CD4-positive, alpha-beta T cell (primary cell): ENCODE data around the gene ZNF576. TPM values are rescaled to one million over a fixed set of nuclear protein-coding genes. Genes with fewer than 3 reads are reported as not detected.

Experiments
- ATAC-seq: fragments of 200-7000 bp; cut with Tn5 transposase; one replicate; pipeline ENCODE4 v1.10.0; 2022; ENCODE audit warnings: mild to moderate bottlenecking; ENCODE audit not compliant: poor library complexity
- CTCF ChIA-PET: fragments of 350-600 bp; sonication (Branson Sonifier 250); formaldehyde crosslinking; loops from one replicate; lab custom pipeline; 2021; ENCODE audit warnings: antibody characterized with exemption, inconsistent platforms; lab: Charles Lee
- POLR2A ChIA-PET: fragments of 350-600 bp; sonication (Branson Sonifier 250); formaldehyde crosslinking; loops from one replicate; lab custom pipeline; 2021; ENCODE audit warnings: antibody characterized with exemption, inconsistent platforms; lab: Charles Lee
- DNase-seq, 14 experiments: peaks; one replicate each; pipeline ENCODE4 v3.0.0-alpha.2; 2013 to 2020; ENCODE audit warnings: mixed read lengths in 2 of 14
- H3K27ac ChIP-seq, 2 donors: one replicate each; pipeline versions ENCODE4 v1.5.1 to v1.7.0; 2013; ENCODE audit warnings: low read length in 2 of 2, low read depth in 1 of 2, mild to moderate bottlenecking in 1 of 2
- H3K27me3 ChIP-seq, 2 experiments: 1 replicate in 1 of 2; 2 replicates in 1 of 2; pipeline versions ENCODE4 v1.6.1 to v1.7.0; 2013; ENCODE audit warnings: low read length in 2 of 2, control low read depth in 1 of 2, mild to moderate bottlenecking in 1 of 2, moderate library complexity in 1 of 2; ENCODE audit not compliant: insufficient read depth in 2 of 2, control insufficient read depth in 1 of 2
- H3K36me3 ChIP-seq: one replicate; pipeline ENCODE4 v1.6.1; 2013; ENCODE audit warnings: low read length, control low read depth; ENCODE audit not compliant: insufficient read depth
- H3K4me1 ChIP-seq: one replicate; pipeline ENCODE4 v1.6.1; 2013; ENCODE audit warnings: low read length, control low read depth; ENCODE audit not compliant: insufficient read depth
- H3K4me3 ChIP-seq: one replicate; pipeline ENCODE4 v1.5.1; 2013; ENCODE audit warnings: mild to moderate bottlenecking, low read length, moderate library complexity
- H3K9me3 ChIP-seq, 2 experiments: 1 replicate in 1 of 2; 2 replicates in 1 of 2; pipeline versions ENCODE4 v1.6.1 to v1.7.0; 2013; ENCODE audit warnings: low read length in 2 of 2, mild to moderate bottlenecking in 2 of 2, control low read depth in 1 of 2, moderate library complexity in 1 of 2; ENCODE audit not compliant: control insufficient read depth in 1 of 2, insufficient read depth in 1 of 2
- H3K27ac Mint-ChIP-seq: one replicate; pipeline ENCODE4 v1.8.0; 2020; ENCODE audit warnings: mixed read lengths
- H3K27me3 Mint-ChIP-seq: one replicate; pipeline ENCODE4 v1.8.0; 2021; ENCODE audit warnings: mixed read lengths
- H3K36me3 Mint-ChIP-seq: one replicate; pipeline ENCODE4 v1.8.0; 2021; ENCODE audit warnings: low read depth, mixed read lengths
- H3K4me1 Mint-ChIP-seq: one replicate; pipeline ENCODE4 v1.8.0; 2021; ENCODE audit warnings: low read depth, mixed read lengths
- H3K4me3 Mint-ChIP-seq: one replicate; pipeline ENCODE4 v1.8.0; 2020; ENCODE audit warnings: mild to moderate bottlenecking, mixed read lengths
- H3K9me3 Mint-ChIP-seq: one replicate; pipeline ENCODE4 v1.8.0; 2020; ENCODE audit warnings: mixed read lengths
- CTCF ChIP-seq: fragments of 200-600 bp; IDR thresholded peaks from one replicate; pipeline ENCODE4 v1.8.0; 2022; ENCODE audit warnings: antibody characterized with exemption, mild to moderate bottlenecking
- intact Hi-C, 2 experiments: fragments of 100-400 bp; cut with DNase I in 1 of 2; cut with micrococcal nuclease in 1 of 2; formaldehyde crosslinking; loops; one replicate each; pipeline versions ENCODE4 v1.15.1 to v1.9.0; 2023 to 2025; cut with DNase I, micrococcal nuclease
- total RNA-seq, 174 experiments: library from RNA in 2 of 174; stranded (reverse) in 2 of 174; gene quantifications; one replicate each; pipeline ENCODE4 v1.2.3 and lab custom pipeline; 2021 to 2026

Gene ZNF576
- total RNA-seq, 2 experiments from 2014 or later: 4.1 to 4.8 TPM

- Mint-ChIP-seq H3K27ac (no peak overlapping the region), H3K4me1 (peaks cover 49% of the 10 kb centered on the region), H3K27me3 (no peaks in the 10 kb centered on the region), H3K36me3 (peaks cover 37% of the 10 kb centered on the region), H3K4me3 (no peak overlapping the region), H3K9me3 (no peaks in the 10 kb centered on the region)
- DNase-seq: no peak
- Histone ChIP-seq H3K27me3 (no peaks in the 10 kb centered on the region), H3K27ac (no peak overlapping the region), H3K4me3 (no peak overlapping the region), H3K36me3 (peaks cover 34% of the 10 kb centered on the region), H3K9me3 (no peaks in the 10 kb centered on the region), H3K4me1 (peaks cover 2% of the 10 kb centered on the region)
- ATAC-seq: no peak
- TF ChIP-seq CTCF: no peak
- ChIA-PET POLR2A (no interaction called here), CTCF (no interaction called here)
- intact Hi-C loops: loop anchor here (5.0 to 10.0 kb wide), 2 partner anchors 40 to 52 kb away; no protein-coding TSS in a partner anchor
These were observed 16.0 kb downstream of the ZNF576 start for GRCh38 chr19:43612374-43612773.

DNA sequence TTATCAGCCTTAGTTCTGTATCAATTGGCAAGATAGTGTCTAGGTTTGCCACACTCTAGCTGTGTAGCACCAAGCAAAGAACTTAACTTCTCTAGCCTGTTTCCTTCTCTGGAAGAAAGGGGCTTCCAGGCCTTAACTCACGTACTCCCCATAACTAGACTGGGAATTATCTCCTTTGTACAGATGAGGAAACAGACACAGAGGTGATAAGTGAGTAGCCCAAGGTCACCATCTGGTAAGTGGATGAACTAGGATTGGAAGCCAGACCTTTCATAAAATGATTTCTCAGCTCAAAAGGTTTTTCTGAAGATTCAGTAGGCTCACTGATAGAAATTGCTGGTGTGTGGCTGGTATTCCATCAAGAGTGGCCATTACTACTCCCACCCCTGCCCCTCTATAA is 19.9 kb downstream of the ZNF576 start:
- Histone ChIP-seq H3K4me3 (no peak overlapping the region), H3K27ac (no peak overlapping the region), H3K9me3 (no peaks in the 10 kb centered on the region), H3K4me1 (peaks cover 27% of the 10 kb centered on the region), H3K36me3 (peaks cover 27% of the 10 kb centered on the region), H3K27me3 (no peaks in the 10 kb centered on the region)
- ChIA-PET CTCF (interaction anchor here (2.9 kb wide), 1 partner anchor 20 kb away, joined by 12 read pairs; the partner anchor contains the start of genes IRGQ and ZNF576), POLR2A (no interaction called here)
- H3K27me3 Mint-ChIP-seq: no peaks in the 10 kb centered on the region
- H3K4me1 Mint-ChIP-seq: peaks cover 68% of the 10 kb centered on the region
- TF ChIP-seq CTCF: no peak
- no peak overlapping the region for H3K4me3 Mint-ChIP-seq
- DNase-seq: no peak
- no peak for ATAC-seq
- intact Hi-C loops: loop anchor here in 1 of 2 experiments (10.0 kb wide), 1 partner anchor 48 kb away; no protein-coding TSS in a partner anchor
- peaks cover 38% of the 10 kb centered on the region for H3K36me3 Mint-ChIP-seq
- H3K9me3 Mint-ChIP-seq: no peaks in the 10 kb centered on the region
- H3K27ac Mint-ChIP-seq: peak overlapping the region; percentile 48

DNA sequence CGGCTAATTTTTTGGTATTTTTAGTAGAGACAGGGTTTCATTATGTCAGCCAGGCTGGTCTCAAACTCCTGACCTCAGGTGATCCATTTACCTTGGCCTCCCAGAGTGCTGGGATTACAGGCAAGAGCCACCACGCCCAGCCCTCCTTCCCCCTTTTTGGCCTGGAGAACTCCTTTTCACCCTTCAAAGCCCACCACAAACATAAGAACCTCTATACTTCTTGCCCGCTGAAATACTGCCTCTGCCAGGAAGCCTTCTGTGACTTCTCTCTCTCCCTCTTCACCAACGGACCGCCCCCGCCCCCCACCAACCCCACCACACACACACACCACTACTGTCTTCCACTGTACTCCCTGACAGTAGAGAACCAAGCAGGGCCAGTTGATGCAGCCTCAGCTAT is 20.6 kb downstream of the ZNF576 start:
- H3K9me3 ChIP-seq: no peaks in the 10 kb centered on the region
- DNase-seq: no peak
- no peaks in the 10 kb centered on the region for H3K27me3 ChIP-seq
- H3K36me3 ChIP-seq: peaks cover 22% of the 10 kb centered on the region
- intact Hi-C loops: loop anchor here in 1 of 2 experiments (10.0 kb wide), 1 partner anchor 48 kb away; no protein-coding TSS in a partner anchor
- H3K27ac Mint-ChIP-seq: no peak overlapping the region
- ChIA-PET POLR2A (no interaction called here), CTCF (interaction anchor here (2.9 kb wide), 1 partner anchor 21 kb away, joined by 12 read pairs; the partner anchor contains the start of genes IRGQ and ZNF576)
- H3K4me1 Mint-ChIP-seq: peaks cover 70% of the 10 kb centered on the region
- no peak overlapping the region for H3K4me3 ChIP-seq
- H3K36me3 Mint-ChIP-seq: peaks cover 35% of the 10 kb centered on the region
- H3K4me3 Mint-ChIP-seq: peak overlapping the region; percentile 67
- no peaks in the 10 kb centered on the region for H3K27me3 Mint-ChIP-seq
- no peak for TF ChIP-seq CTCF
- no peak overlapping the region for H3K27ac ChIP-seq
- H3K9me3 Mint-ChIP-seq: no peaks in the 10 kb centered on the region
- peaks cover 27% of the 10 kb centered on the region for H3K4me1 ChIP-seq
- no peak for ATAC-seq
